ENCODE data around the gene FAF1.

FAF1 gene

DNA sequence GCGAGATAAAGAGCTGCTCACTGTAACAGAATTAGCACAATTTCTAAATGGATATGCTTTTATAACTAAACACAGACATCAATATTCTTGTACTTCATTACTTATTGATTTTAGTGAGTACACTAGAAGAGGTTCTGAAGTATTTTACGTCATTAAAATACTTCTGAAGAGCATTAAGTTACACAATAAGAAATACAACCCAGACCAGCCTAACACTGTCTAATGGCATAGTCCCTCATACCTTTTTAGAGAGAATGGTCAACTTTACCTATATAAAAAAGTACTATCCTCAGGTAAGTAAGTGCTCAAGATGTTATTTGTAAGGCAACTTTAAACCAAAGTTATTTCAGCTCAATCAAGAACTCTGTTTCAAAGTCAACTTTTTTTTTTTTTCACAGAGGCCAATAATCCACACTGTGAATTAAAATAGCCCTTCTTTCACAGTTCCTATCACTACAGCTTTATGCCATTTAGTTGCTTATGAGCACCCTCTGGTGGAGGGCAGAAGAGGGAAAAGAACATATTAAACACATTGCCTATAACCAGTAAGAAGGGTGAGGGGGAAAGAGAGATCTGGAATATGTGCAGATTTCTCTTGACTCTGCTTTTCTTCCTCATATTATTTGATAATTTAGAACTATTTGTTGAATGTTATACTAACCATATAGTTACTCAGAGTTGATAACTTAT is 354.7 kb downstream of the FAF1 start:
- Histone ChIP-seq H3K4me3 (ENCODE audit: low read length) (no peak overlapping the region), H3K27ac (ENCODE audit: low read length) (no peak overlapping the region), H3K27me3 (ENCODE audit: insufficient read depth, low read length) (no peaks in the 10 kb centered on the region), H3K9me3 (ENCODE audit: insufficient read depth, low read depth, low read length) (no peaks in the 10 kb centered on the region), H3K9ac (ENCODE audit: low read depth, low read length) (no peak overlapping the region), H3K36me3 (ENCODE audit: insufficient read depth, low read depth, low read length) (no peaks in the 10 kb centered on the region), H3K4me1 (ENCODE audit: insufficient read depth, low read length) (no peaks in the 10 kb centered on the region)

DNA sequence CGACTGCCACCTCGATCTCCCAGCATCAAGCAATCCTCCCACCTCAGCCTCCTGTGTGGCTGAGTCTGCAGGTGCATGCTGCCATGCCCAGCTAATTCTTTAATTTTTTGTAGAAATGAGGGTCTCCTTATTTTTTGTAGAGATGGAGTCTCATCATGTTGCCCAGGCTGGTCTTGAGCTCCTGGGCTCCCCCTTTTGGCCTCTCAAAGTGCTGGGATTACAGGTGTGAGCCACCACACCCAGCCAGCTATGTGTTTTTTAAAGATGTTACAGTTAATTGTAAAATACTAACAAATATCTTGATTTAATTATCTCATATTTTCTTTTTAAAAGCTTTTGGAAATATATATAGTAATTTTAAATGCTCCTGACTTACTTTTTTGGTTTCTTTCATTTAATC is 355.5 kb downstream of the FAF1 start:
- H3K4me1 ChIP-seq (ENCODE audit: insufficient read depth, low read length) = no peaks in the 10 kb centered on the region
- H3K4me3 ChIP-seq (ENCODE audit: low read length) = no peak overlapping the region
- no peaks in the 10 kb centered on the region for H3K27me3 ChIP-seq (ENCODE audit: insufficient read depth, low read length)
- H3K9me3 ChIP-seq (ENCODE audit: insufficient read depth, low read depth, low read length) = no peaks in the 10 kb centered on the region
- H3K27ac ChIP-seq (ENCODE audit: low read length) = no peak overlapping the region
- H3K36me3 ChIP-seq (ENCODE audit: insufficient read depth, low read depth, low read length) = no peaks in the 10 kb centered on the region
- no peak overlapping the region for H3K9ac ChIP-seq (ENCODE audit: low read depth, low read length)

- no peaks in the 10 kb centered on the region for H3K9me3 ChIP-seq (ENCODE audit: insufficient read depth, low read depth, low read length)
- H3K4me1 ChIP-seq (ENCODE audit: insufficient read depth, low read length) = no peaks in the 10 kb centered on the region
- H3K27me3 ChIP-seq (ENCODE audit: insufficient read depth, low read length) = no peaks in the 10 kb centered on the region
- no peaks in the 10 kb centered on the region for H3K36me3 ChIP-seq (ENCODE audit: insufficient read depth, low read depth, low read length)
- no peak overlapping the region for H3K27ac ChIP-seq (ENCODE audit: low read length)
- no peak overlapping the region for H3K4me3 ChIP-seq (ENCODE audit: low read length)
- H3K9ac ChIP-seq (ENCODE audit: low read depth, low read length) = no peak overlapping the region
Observed at GRCh38 chr1:50603274-50604271, 356.5 kb downstream of the FAF1 start.

GRCh38 chr1:50599546-50599945 is 360.5 kb downstream of the FAF1 start:
- Histone ChIP-seq H3K4me3 (ENCODE audit: low read length) (no peak overlapping the region), H3K36me3 (ENCODE audit: insufficient read depth, low read depth, low read length) (no peaks in the 10 kb centered on the region), H3K9me3 (ENCODE audit: insufficient read depth, low read depth, low read length) (no peaks in the 10 kb centered on the region), H3K27me3 (ENCODE audit: insufficient read depth, low read length) (no peaks in the 10 kb centered on the region), H3K4me1 (ENCODE audit: insufficient read depth, low read length) (no peaks in the 10 kb centered on the region), H3K9ac (ENCODE audit: low read depth, low read length) (no peak overlapping the region), H3K27ac (ENCODE audit: low read length) (no peak overlapping the region)

- Histone ChIP-seq H3K4me3 (ENCODE audit: low read length) (no peak overlapping the region), H3K9ac (ENCODE audit: low read depth, low read length) (no peak overlapping the region), H3K36me3 (ENCODE audit: insufficient read depth, low read depth, low read length) (no peaks in the 10 kb centered on the region), H3K4me1 (ENCODE audit: insufficient read depth, low read length) (no peaks in the 10 kb centered on the region), H3K27ac (ENCODE audit: low read length) (no peak overlapping the region), H3K9me3 (ENCODE audit: insufficient read depth, low read depth, low read length) (no peaks in the 10 kb centered on the region), H3K27me3 (ENCODE audit: insufficient read depth, low read length) (no peaks in the 10 kb centered on the region)
Observed at GRCh38 chr1:50595874-50596273, 364.2 kb downstream of the FAF1 start.

- Histone ChIP-seq H3K9ac (ENCODE audit: low read depth, low read length) (no peak overlapping the region), H3K4me1 (ENCODE audit: insufficient read depth, low read length) (no peaks in the 10 kb centered on the region), H3K4me3 (ENCODE audit: low read length) (no peak overlapping the region), H3K9me3 (ENCODE audit: insufficient read depth, low read depth, low read length) (no peaks in the 10 kb centered on the region), H3K27ac (ENCODE audit: low read length) (no peak overlapping the region), H3K36me3 (ENCODE audit: insufficient read depth, low read depth, low read length) (peaks cover under 1% of the 10 kb centered on the region; the same call in 1 of the 2 replicates), H3K27me3 (ENCODE audit: insufficient read depth, low read length) (no peaks in the 10 kb centered on the region)
Observed at GRCh38 chr1:50593515-50593914, 366.6 kb downstream of the FAF1 start.

DNA sequence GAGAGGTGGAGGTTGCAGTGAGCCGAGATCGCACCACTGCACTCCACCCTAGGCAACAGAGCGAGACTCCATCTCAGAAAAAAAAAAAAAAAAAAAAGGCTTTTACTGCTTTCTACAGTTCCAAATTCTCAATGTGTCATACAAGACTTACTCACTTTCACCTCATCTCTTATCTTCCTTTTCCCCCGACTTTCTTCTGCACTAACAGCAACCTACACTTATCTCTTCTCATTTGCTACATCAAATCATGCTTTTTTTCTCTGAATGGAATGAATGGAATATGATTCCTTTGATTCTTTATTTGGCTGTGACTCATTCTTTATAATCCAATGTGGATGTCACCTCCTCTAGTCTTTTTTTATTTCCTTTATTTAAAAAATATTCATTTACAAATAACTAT is 368.5 kb downstream of the FAF1 start:
- Histone ChIP-seq H3K4me1 (ENCODE audit: insufficient read depth, low read length) (no peaks in the 10 kb centered on the region; the same call in 1 of the 2 replicates), H3K9ac (ENCODE audit: low read depth, low read length) (no peak overlapping the region), H3K36me3 (ENCODE audit: insufficient read depth, low read depth, low read length) (peaks cover 5% of the 10 kb centered on the region; the same call in 1 of the 2 replicates), H3K9me3 (ENCODE audit: insufficient read depth, low read depth, low read length) (no peaks in the 10 kb centered on the region), H3K4me3 (ENCODE audit: low read length) (no peak overlapping the region), H3K27ac (ENCODE audit: low read length) (no peak overlapping the region), H3K27me3 (ENCODE audit: insufficient read depth, low read length) (no peaks in the 10 kb centered on the region)

GRCh38 chr1:50582346-50582745 is 377.7 kb downstream of the FAF1 start:
- H3K4me1 ChIP-seq (ENCODE audit: insufficient read depth, low read length) = no peaks in the 10 kb centered on the region; the same call in 1 of the 2 replicates
- no peak overlapping the region for H3K27ac ChIP-seq (ENCODE audit: low read length)
- H3K4me3 ChIP-seq (ENCODE audit: low read length) = no peak overlapping the region
- no peaks in the 10 kb centered on the region for H3K27me3 ChIP-seq (ENCODE audit: insufficient read depth, low read length)
- no peak overlapping the region for H3K9ac ChIP-seq (ENCODE audit: low read depth, low read length)
- no peaks in the 10 kb centered on the region; the same call in 1 of the 2 replicates for H3K36me3 ChIP-seq (ENCODE audit: insufficient read depth, low read depth, low read length)
- no peaks in the 10 kb centered on the region for H3K9me3 ChIP-seq (ENCODE audit: insufficient read depth, low read depth, low read length)

- peaks cover 26% of the 10 kb centered on the region; the same call in 1 of the 2 replicates for H3K4me1 ChIP-seq (ENCODE audit: insufficient read depth, low read length)
- no peaks in the 10 kb centered on the region for H3K27me3 ChIP-seq (ENCODE audit: insufficient read depth, low read length)
- H3K9ac ChIP-seq (ENCODE audit: low read depth, low read length) = no peak overlapping the region
- no peak overlapping the region for H3K4me3 ChIP-seq (ENCODE audit: low read length)
- H3K36me3 ChIP-seq (ENCODE audit: insufficient read depth, low read depth, low read length) = no peaks in the 10 kb centered on the region
- H3K27ac ChIP-seq (ENCODE audit: low read length) = no peak overlapping the region
- H3K9me3 ChIP-seq (ENCODE audit: insufficient read depth, low read depth, low read length) = no peaks in the 10 kb centered on the region
Observed at GRCh38 chr1:50570066-50570468, 390.0 kb downstream of the FAF1 start.

DNA sequence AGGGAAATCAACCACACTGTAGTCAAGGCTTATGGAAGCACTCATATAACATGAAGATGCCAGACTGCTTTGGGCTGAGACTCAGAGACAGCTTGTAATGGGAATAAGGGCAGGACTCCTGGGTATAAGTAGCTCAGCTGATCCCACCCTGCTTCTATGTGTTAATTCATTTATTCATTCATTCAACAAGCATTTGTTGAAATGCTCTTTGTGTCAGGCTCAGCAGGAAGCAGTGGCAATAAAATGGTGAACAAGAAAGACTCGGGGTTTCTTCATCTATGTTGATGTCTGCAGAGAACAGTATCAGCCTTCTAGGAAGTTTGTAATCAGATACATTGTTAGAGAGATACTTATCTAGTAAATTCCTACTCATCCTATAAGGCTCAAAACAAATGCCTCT is 391.3 kb downstream of the FAF1 start:
- Histone ChIP-seq H3K4me1 (ENCODE audit: insufficient read depth, low read length) (peaks cover 26% of the 10 kb centered on the region; the same call in 1 of the 2 replicates), H3K36me3 (ENCODE audit: insufficient read depth, low read depth, low read length) (no peaks in the 10 kb centered on the region), H3K27ac (ENCODE audit: low read length) (no peak overlapping the region), H3K27me3 (ENCODE audit: insufficient read depth, low read length) (no peaks in the 10 kb centered on the region), H3K9ac (ENCODE audit: low read depth, low read length) (no peak overlapping the region), H3K9me3 (ENCODE audit: insufficient read depth, low read depth, low read length) (no peaks in the 10 kb centered on the region), H3K4me3 (ENCODE audit: low read length) (no peak overlapping the region)

DNA sequence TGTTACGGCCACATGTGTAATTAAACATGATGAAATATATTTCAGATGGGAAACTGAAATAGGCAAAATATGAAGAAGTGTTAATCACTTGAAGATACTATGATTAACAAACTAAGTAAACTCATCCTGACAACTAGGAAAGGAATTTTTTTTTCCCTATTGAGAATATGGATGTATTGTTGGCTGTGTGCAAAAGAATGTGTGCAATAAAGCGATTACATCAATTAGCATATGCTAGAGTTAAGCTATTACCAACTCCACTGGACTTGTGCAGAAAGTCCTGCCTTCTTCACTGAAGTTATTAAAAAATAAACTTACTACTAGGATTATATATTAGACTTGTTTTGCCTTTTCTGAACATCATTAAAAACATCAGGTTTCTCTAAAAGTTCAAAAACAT is 393.7 kb downstream of the FAF1 start:
- Histone ChIP-seq H3K27ac (ENCODE audit: low read length) (no peak overlapping the region), H3K9me3 (ENCODE audit: insufficient read depth, low read depth, low read length) (no peaks in the 10 kb centered on the region), H3K9ac (ENCODE audit: low read depth, low read length) (no peak overlapping the region), H3K36me3 (ENCODE audit: insufficient read depth, low read depth, low read length) (no peaks in the 10 kb centered on the region), H3K4me1 (ENCODE audit: insufficient read depth, low read length) (peaks cover 26% of the 10 kb centered on the region; the same call in 1 of the 2 replicates), H3K27me3 (ENCODE audit: insufficient read depth, low read length) (no peaks in the 10 kb centered on the region), H3K4me3 (ENCODE audit: low read length) (no peak overlapping the region)

Data from iPS-20b (cell line).